ENCODE measurements around the gene AMBP. TPM values are rescaled to one million over a fixed set of nuclear protein-coding genes. Genes with fewer than 3 reads are reported as not detected.
"Not testable (repeated sequence)": the region's sequence is repeated elsewhere in the genome, so short reads cannot be mapped to it uniquely, and the experiment has no call there.

The AMBP gene
- polyA plus RNA-seq, 3 donors, result 1.4 to 2.4 (median 1.7) TPM

GRCh38 chr9:114059047-114059803 is 18.9 kb downstream of the AMBP start:
- DNase-seq (ENCODE audit: extremely low read depth in 1 of 11, low read depth in 9 of 11, low spot score in 4 of 11), result no peak

- no peak for DNase-seq (ENCODE audit: extremely low read depth in 1 of 11, low read depth in 9 of 11, low spot score in 4 of 11)
Observed at GRCh38 chr9:114058688-114059046, 19.4 kb downstream of the AMBP start.

GRCh38 chr9:114057161-114057885 is 20.8 kb downstream of the AMBP start:
- no peak for DNase-seq (ENCODE audit: extremely low read depth in 1 of 11, low read depth in 9 of 11, low spot score in 4 of 11)

GRCh38 chr9:114056527-114056926 is 21.6 kb downstream of the AMBP start:
- no peak for DNase-seq (ENCODE audit: extremely low read depth in 1 of 11, low read depth in 9 of 11, low spot score in 4 of 11)

GRCh38 chr9:114055894-114056293 is 22.2 kb downstream of the AMBP start:
- no peak for DNase-seq (ENCODE audit: extremely low read depth in 1 of 11, low read depth in 9 of 11, low spot score in 4 of 11)

GRCh38 chr9:114055061-114055460 is 23.0 kb downstream of the AMBP start:
- no peak for DNase-seq (ENCODE audit: extremely low read depth in 1 of 11, low read depth in 9 of 11, low spot score in 4 of 11)

- no peak for DNase-seq (ENCODE audit: extremely low read depth in 1 of 11, low read depth in 9 of 11, low spot score in 4 of 11)
Observed at GRCh38 chr9:114054191-114054690, 23.9 kb downstream of the AMBP start.

GRCh38 chr9:114053246-114054005 is 24.7 kb downstream of the AMBP start:
- DNase-seq (ENCODE audit: extremely low read depth in 1 of 11, low read depth in 9 of 11, low spot score in 4 of 11), result no peak

GRCh38 chr9:114051706-114052105 is 26.4 kb downstream of the AMBP start:
- DNase-seq (ENCODE audit: extremely low read depth in 1 of 11, low read depth in 9 of 11, low spot score in 4 of 11), result no peak

- no peak for DNase-seq (ENCODE audit: extremely low read depth in 1 of 11, low read depth in 9 of 11, low spot score in 4 of 11)
Observed at GRCh38 chr9:114051281-114051680, 26.8 kb downstream of the AMBP start.

- DNase-seq (ENCODE audit: extremely low read depth in 1 of 11, low read depth in 9 of 11, low spot score in 4 of 11), result no peak
Observed at GRCh38 chr9:114050646-114051045, 27.5 kb downstream of the AMBP start.

GRCh38 chr9:114050226-114050568 is 27.9 kb downstream of the AMBP start:
- no peak for DNase-seq (ENCODE audit: extremely low read depth in 1 of 11, low read depth in 9 of 11, low spot score in 4 of 11)

- no peak for DNase-seq (ENCODE audit: extremely low read depth in 1 of 11, low read depth in 9 of 11, low spot score in 4 of 11)
Observed at GRCh38 chr9:114049441-114050225, 28.5 kb downstream of the AMBP start.

- no peak for DNase-seq (ENCODE audit: extremely low read depth in 1 of 11, low read depth in 9 of 11, low spot score in 4 of 11)
Observed at GRCh38 chr9:114048533-114049415, 29.3 kb downstream of the AMBP start.

- DNase-seq (ENCODE audit: extremely low read depth in 1 of 11, low read depth in 9 of 11, low spot score in 4 of 11), result no peak
Observed at GRCh38 chr9:114047717-114048116, 30.4 kb downstream of the AMBP start.

GRCh38 chr9:114046875-114047274 is 31.2 kb downstream of the AMBP start:
- DNase-seq (ENCODE audit: extremely low read depth in 1 of 11, low read depth in 9 of 11, low spot score in 4 of 11), result no peak

- DNase-seq (ENCODE audit: extremely low read depth in 1 of 11, low read depth in 9 of 11, low spot score in 4 of 11), result no peak
Observed at GRCh38 chr9:114046237-114046755, 31.8 kb downstream of the AMBP start.

- not testable (repeated sequence) for DNase-seq (ENCODE audit: extremely low read depth in 1 of 11, low read depth in 9 of 11, low spot score in 4 of 11)
Observed at GRCh38 chr9:114043660-114044059, 34.4 kb downstream of the AMBP start.

Measured in renal cortex interstitium (tissue), 11 donors.